ENCODE results near the gene COPS3.
A peak's percentile ranks its signal among the peaks of the same experiment; 100 is the strongest.

The COPS3 gene

DNA sequence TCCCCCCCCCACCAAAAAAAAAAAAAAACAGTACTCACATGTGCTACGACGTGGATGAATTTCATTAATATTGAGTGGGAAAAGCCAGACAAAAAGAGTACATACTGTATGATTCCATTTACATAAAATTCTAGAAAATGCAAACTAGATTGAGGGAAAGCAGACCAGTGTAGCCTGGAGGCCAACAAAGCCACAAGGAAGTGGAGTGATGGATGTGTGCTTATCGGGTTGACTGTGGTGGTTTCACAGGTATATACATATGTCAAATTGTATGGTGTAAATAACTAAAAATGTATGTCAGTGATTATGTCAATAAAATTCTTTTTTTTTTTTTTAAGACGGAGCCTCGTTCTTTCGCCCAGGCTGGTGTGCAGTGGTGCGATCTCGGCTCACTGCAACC is 73.0 kb downstream of the COPS3 start:
- no peak overlapping the region for H3K4me3 ChIP-seq
- TF ChIP-seq, protein P1, sequence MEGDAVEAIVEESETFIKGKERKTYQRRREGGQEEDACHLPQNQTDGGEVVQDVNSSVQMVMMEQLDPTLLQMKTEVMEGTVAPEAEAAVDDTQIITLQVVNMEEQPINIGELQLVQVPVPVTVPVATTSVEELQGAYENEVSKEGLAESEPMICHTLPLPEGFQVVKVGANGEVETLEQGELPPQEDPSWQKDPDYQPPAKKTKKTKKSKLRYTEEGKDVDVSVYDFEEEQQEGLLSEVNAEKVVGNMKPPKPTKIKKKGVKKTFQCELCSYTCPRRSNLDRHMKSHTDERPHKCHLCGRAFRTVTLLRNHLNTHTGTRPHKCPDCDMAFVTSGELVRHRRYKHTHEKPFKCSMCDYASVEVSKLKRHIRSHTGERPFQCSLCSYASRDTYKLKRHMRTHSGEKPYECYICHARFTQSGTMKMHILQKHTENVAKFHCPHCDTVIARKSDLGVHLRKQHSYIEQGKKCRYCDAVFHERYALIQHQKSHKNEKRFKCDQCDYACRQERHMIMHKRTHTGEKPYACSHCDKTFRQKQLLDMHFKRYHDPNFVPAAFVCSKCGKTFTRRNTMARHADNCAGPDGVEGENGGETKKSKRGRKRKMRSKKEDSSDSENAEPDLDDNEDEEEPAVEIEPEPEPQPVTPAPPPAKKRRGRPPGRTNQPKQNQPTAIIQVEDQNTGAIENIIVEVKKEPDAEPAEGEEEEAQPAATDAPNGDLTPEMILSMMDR (IDR thresholded peaks at IDR 0.05): no peak
- H3K27ac ChIP-seq: peak overlapping the region in 1 of 2 donors; percentile 61
- DNase-seq (ENCODE audit: low spot score): no peak

DNA sequence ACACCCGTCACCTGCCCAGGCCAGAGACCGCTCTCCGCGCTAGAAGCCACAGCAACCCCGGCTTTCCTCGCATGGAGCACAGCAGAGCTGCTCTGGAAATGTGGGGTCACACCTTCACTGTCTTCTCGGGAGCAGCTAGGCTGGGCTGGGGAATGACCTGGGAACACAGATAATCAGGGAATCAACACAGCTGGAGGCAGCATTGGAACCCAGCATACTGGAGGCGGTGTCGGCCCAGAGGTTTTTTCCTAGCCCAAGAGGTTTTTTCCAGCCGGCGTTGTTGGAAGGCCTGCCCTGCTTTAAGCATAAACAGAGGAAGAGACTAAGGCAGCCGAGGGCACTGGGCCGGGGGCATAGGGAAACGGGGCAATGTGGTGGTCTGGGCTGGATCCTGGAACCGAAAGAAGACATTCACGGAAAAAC is 74.1 kb downstream of the COPS3 start:
- no peak for DNase-seq (ENCODE audit: low spot score)
- TF ChIP-seq, protein P1 (IDR thresholded peaks at IDR 0.05): no peak
- peak overlapping the region; percentile 85 to 97 for H3K27ac ChIP-seq
- peak overlapping the region; percentile 76 for H3K4me3 ChIP-seq

- TF ChIP-seq, protein P1 (IDR thresholded peaks at IDR 0.05): no peak
- peak within 1 kb of the TSS; percentile 76 for H3K4me3 ChIP-seq
- peak; percentile 88 for DNase-seq (ENCODE audit: low spot score)
- peak within 1 kb of the TSS; percentile 85 to 97 for H3K27ac ChIP-seq
Observed at GRCh38 chr17:17206124-17206912, 74.7 kb downstream of the COPS3 start, which contains the start of gene PLD6. Gene PLD6, minus strand, starts transcription at chr17:17206333. Its CDS starts 47 bp downstream, at chr17:17206286.

GRCh38 chr17:17205368-17206123 is 75.5 kb downstream of the COPS3 start:
- TF ChIP-seq, protein P1 (IDR thresholded peaks at IDR 0.05): no peak
- H3K27ac ChIP-seq: peak overlapping the region; percentile 85 to 97
- DNase-seq (ENCODE audit: low spot score): no peak

DNA sequence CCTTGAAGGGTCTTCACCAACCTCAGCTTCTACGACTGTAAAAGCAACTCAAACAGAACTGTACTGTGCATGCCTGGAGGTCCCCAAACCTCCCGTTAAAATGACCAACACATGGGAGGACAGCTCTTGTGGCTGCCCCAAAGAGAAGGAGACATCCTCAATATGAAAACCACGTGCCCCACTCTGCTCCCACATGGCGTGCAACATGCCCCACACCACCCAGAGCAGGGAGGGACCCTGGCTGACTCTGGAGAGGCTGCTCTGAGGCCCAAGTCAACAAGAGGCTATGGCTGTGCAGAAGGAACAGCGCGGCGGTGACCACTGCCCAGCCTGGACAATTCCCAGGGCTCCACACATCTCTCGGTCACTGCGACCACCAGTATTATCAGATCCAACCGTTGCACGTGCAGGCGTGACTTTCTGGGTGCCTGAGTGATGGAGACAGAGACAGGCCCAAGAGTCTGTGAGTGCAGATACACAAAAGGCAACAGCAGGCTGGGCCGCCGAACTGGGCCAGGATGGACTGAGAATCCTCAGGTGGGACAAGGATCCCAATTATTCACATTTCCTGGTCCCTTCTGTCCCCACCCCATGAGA is 76.3 kb downstream of the COPS3 start:
- Histone ChIP-seq H3K27ac (peak overlapping the region; percentile 85 to 97), H3K4me3 (peak overlapping the region; percentile 76)
- TF ChIP-seq, protein P1 (IDR thresholded peaks at IDR 0.05): no peak
- no peak for DNase-seq (ENCODE audit: low spot score)

More at GRCh38 chr17:17205368-17206123, 75.5 kb downstream of the COPS3 start:
- peak overlapping the region; percentile 76 for H3K4me3 ChIP-seq

- H3K27ac ChIP-seq: peak overlapping the region; percentile 29 to 97
- DNase-seq (ENCODE audit: low spot score): peak; percentile 89
- TF ChIP-seq, protein P1 (IDR thresholded peaks at IDR 0.05): no peak
- H3K4me3 ChIP-seq: peak overlapping the region; percentile 36
Observed at GRCh38 chr17:17204041-17204591, 76.9 kb downstream of the COPS3 start.

All from coronary artery (tissue), 2 donors.